GM12875 (cell line): Measurements from ENCODE around the gene DPP9.

Experiments
- H3K4me3 ChIP-seq: one replicate; pipeline ENCODE4 v1.5.1; 2011; ENCODE audit warnings: low read depth, low read length, control low read depth
- CTCF ChIP-seq: IDR thresholded peaks from 2 replicates; pipeline ENCODE4 v1.5.1; 2011; ENCODE audit warnings: low read depth, mild to moderate bottlenecking, control low read depth, inconsistent platforms, low read length, moderate library complexity, borderline replicate concordance; ENCODE audit not compliant: insufficient read depth

The DPP9 gene

GRCh38 chr19:4638828-4639530 lies 84.7 kb downstream of the DPP9 start, which contains the start of gene TNFAIP8L1:
Gene TNFAIP8L1 (plus strand): TSS chr19:4639516. CDS start chr19:4651870, 12,354 bp downstream.
- peak within 1 kb of the TSS; percentile 91 for H3K4me3 ChIP-seq
- TF ChIP-seq CTCF = no peak

DNA sequence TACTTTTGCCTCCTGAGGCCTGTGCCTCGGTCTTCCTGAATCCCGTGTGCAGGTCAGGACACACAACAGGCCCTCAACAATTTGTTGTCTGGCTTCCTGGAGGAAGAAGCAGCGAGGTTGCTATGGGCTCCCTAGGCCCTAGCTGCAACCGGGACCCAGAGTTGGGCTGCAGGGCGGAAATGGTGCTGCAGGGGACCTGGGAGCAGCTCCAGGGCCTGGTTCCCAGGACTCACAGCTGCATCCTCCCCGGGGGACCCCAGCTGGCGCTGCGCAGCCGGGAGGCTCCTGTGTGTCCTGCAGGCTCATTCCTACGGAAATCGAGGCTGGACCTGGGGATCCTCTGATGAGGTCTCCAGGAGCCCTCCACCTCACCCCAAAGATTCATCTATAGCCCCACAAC lies 85.3 kb downstream of the DPP9 start:
- TF ChIP-seq CTCF = no peak
- no peak overlapping the region for H3K4me3 ChIP-seq

GRCh38 chr19:4636761-4637160 lies 86.9 kb downstream of the DPP9 start:
- H3K4me3 ChIP-seq = no peak overlapping the region

GRCh38 chr19:4636151-4636717 lies 87.4 kb downstream of the DPP9 start:
- TF ChIP-seq CTCF = peak; percentile 96
- H3K4me3 ChIP-seq = peak overlapping the region; percentile 39

More at GRCh38 chr19:4636761-4637160, 86.9 kb downstream of the DPP9 start:
- no peak for TF ChIP-seq CTCF

DNA sequence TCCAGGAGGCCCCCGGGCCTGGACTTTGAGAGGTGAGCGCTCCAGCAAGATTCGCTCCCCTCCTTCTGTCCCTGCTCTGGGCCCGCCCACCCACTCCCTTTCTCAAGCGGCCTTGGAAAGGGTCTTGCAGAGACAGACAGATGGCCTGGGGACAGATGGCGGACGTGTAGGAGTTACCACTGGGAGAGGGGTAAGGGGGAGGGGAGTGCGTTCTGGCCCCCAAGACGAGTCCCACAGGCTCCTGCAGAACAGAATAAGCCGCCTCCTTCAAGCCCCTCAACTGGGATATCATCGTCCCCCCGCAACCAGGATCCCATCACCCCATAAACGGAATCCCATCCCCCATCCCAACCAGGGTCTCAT lies 87.9 kb downstream of the DPP9 start:
- no peak for TF ChIP-seq CTCF
- peak overlapping the region; percentile 39 for H3K4me3 ChIP-seq

GRCh38 chr19:4633140-4633967 lies 90.3 kb downstream of the DPP9 start:
- peak; percentile 88 for TF ChIP-seq CTCF
- no peak overlapping the region for H3K4me3 ChIP-seq
